NK-92 treated with Interleukin-12 subunit alpha and Interleukin-12 subunit beta, amount 100 ng/mL, for 24 hours (cell line): ENCODE data around the gene ZBTB21.
"Not testable (repeated sequence)": the region's sequence is repeated elsewhere in the genome, so short reads cannot be mapped to it uniquely, and the experiment has no call there.

ENCODE experiments used
- DNase-seq: peaks from one replicate; lab custom pipeline; 2025; lab: John Stamatoyannopoulos, UW

The ZBTB21 gene

DNA sequence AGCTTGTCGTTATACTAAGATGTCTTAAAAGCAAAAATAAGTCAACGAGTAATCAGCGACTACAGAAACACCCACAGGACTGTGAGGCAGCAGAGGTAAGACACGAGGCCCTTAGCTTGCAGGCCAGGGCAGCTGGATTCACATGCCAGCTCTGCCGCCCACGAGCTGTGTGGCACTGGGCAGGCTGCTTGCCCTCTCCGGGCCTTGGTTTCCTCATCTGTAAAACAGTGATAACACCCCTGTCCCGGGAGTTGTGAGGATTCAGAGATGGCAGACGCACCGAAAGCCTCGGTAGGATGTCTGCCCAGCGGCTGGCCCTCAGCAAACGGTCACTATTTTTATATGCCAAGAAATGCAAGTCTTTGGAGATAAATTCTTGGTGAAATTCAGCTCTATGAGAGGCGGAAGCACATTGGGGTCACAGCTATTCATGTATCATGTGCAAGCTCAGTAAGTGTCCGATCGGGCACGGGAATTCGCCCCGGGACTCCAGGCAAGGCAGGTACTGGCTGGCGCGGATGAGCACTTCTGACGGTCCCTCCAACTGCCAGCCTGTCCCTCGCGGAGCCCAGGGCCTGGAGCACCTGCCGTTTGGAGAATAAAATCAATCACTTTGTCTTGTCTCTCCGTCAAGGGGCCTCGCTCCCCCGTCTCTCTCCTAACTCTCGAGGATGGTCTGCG is 57.5 kb downstream of the ZBTB21 start:
- DNase-seq, result no peak

DNA sequence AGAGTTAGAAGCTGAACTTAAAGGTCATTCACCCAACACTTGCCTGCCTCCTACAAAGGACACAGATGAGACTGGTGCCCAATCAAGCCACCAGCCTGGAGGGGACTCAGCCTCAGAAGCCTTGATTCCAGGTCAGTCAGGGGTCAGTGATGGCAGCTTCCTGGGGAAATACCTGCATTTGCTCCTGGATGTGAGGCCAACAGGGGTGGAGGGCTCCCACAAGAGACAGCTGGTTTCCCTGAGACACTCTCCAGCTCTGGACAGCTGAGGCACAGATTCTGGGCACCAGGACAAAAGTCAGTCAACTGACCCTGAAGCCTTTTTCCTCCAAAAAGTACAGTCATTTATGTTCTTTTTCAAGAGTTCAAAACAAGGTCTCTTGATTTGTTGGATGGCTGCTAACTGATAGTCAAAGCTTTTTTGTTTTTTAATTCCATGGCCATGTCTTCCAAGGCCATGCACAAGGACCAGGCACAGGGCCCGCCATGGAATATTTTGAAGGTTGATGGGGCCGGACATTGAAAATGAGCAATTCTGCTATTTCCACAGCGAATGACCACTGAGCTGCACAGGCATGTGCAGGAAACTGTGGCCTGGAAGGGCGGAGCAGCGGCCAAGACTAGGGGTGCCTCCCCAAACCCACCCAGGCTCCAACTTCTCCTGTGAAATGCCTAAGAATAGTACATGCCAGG is 58.1 kb downstream of the ZBTB21 start:
- DNase-seq, result no peak

DNA sequence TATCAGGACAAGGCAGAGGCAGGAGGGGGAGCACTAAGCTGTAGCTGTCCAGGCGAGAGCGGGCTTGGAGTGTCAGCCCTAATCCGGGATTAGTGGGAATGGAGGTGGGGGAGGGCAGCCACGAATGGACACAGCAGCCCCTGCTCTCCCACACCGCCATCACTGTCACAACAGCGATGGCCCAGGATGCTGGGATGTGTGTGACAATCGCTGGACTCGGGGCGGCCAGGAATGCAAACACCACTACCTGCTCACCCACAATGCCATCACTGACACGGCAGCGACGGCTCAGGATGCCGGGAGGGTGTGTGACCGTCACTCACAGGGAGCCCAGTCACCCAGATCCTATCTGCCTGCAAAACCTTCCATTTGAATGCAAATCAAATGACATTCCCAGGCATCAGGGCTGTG is 59.2 kb downstream of the ZBTB21 start:
- DNase-seq, result no peak

DNA sequence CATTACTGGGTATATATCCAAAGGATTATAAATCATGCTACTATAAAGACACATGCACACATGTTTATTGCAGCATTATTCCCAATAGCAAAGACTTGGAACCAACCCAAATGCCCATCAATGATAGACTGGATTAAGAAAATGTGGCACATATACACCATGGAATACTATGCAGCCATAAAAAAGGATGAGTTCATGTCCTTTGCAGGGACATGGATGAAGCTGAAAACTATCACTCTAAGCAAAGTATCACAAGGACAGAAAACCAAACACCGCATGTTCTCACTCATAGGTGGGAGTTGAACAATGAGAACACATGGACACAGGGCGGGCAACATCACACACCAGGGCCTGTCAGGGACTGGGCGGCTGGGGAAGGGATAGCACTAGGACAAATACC is 60.5 kb downstream of the ZBTB21 start:
- not testable (repeated sequence) for DNase-seq

DNA sequence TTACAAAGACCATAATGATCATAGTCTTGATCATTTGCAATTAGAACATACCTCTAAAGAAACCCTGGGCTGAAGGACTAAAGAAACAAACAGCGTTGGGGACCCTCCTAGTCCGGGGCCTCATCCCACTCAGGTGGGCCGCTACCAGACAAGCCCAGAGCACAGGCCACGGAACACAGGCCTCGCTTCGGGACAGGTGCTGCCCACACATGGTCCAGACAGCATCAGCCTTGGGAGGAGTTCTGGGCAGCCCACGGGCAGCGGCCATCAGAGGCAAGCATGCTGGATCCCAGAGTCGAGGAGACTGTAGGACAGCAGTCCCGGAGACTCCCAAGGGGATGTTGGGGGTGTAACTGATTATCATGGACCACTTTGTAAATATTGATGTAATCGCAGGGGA is 61.3 kb downstream of the ZBTB21 start:
- no peak for DNase-seq

DNA sequence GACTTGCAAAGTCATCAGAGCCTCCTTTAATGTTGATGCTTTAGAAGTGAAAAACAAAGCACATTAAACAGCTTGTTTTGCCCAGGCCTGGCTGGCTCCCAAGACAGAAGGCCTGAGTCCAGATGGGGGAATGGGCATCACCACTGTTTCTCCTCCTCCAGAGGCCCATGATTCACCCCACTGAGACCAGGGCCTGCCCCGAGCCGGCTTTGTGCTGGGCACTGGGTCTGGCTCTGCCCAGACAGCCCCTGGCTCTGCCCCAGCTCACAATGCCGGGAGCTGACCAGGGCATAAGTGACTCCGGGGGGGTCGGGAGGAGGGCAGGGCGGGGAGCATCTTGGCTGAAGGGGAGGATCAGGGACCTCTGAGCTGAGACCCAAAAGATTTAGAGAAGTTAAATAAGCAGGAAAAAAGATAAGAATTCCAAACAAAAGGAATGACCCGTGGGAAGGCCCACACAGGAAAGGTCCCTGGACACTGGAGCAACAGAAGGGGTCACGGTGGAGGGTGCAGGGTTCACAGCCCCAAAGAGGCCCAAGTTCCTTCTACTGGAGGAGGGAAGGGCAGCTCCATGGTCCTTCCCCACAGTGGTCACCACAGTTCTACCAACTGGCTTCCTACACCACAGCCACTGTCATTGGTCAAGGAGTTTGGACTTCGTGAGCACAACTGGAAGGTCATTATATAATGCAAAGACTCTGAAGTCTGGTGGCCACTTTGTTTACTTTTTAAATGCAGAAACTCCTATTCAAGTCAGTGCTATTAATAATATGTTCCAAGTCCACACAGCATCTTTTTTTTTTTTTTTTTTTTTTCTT is 61.9 kb downstream of the ZBTB21 start:
- DNase-seq, result no peak

DNA sequence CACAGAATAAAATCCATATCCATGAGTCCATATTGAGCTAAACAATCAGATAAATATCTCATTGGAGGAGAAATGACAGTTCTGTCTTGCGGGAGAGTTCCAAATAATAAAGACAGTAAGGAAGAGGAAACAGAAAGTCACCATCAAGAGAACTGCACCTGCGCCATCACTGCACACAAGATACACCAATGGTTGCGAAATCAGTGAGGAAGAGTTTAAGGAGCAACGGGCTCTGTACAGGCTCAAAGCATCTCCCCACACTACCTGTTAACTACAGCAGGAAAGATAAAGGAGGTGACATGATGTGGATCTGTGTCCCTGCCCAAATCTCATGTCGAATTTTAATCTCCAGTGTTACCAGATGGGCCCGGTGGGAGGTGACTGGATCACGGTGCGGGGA is 64.2 kb downstream of the ZBTB21 start:
- no peak for DNase-seq

DNA sequence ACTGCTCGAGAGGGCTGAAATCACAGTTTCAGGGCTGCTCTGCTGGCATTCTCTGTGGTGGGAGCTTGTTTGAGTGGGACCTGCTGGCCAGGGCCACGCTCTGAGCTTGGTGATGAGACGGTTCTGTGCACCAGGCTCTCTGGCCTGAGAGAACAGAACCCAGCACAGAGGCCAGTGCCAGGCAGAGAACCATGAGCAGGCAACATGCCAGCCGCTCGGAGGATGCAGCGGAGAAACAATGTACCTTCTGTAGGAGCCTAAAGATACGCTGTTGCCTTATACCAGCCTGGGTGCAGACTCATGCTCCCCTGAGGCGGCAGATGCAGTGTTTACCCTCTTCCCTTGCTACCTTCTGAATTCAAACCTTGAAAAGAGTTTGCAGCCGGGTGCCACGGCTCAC is 66.3 kb downstream of the ZBTB21 start:
- DNase-seq, result no peak

DNA sequence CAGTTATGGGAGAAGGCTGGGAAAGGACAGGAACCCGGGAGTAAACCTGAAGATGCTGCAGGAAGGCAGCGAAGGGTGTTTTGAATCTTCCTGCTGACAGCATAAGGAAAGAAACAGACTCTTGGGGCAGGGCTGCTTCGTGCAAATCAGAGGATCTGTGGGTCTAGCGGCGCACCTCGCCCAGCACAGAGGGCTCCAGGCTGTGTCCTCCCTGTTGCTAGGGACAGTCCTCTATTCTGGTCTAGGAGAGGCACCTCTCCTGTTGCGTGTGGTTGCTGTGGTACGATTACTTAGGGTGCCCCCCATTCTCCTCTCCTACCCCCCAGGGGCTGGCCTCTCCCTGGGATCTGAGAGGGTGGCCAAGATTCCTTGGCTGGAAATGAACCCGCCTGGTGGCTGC is 67.7 kb downstream of the ZBTB21 start:
- no peak for DNase-seq

DNA sequence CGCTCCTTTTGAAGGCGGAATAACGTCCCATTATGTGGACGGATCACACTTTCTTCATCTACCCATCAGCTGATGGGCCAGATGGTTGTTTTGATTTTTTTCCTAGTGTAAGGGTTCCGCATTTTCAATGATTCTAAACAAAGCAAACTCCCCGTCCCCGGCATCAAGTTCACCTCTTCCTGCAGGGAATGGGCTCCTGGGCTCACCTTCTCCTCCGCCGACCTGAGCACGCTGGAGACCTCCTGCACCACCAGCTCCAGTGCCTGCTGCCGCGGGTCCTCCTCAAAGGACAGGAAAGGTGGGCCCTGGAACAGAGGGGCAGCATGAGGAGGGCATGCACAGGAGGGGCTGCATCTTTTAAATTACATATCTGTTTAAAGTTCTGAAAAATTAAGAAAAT is 68.2 kb downstream of the ZBTB21 start:
- DNase-seq, result no peak

DNA sequence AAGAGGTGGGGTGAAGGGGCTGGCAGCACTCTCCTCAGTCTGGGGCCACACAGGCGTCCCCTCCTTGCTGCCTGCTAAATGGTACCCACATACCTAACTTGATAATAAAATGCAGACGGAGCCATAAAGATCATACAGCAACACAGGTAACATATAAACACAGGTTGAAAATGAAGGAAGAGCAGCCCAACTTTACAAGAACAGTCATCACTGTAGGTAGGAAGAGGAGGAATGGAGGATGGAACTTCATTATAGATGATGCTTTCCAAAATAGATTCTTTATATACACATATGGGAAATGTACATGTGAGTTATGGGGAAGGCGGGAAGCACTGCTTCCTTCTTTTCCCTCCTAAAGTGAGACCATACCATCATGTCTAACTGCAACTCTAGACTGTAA is 69.7 kb downstream of the ZBTB21 start:
- no peak for DNase-seq

DNA sequence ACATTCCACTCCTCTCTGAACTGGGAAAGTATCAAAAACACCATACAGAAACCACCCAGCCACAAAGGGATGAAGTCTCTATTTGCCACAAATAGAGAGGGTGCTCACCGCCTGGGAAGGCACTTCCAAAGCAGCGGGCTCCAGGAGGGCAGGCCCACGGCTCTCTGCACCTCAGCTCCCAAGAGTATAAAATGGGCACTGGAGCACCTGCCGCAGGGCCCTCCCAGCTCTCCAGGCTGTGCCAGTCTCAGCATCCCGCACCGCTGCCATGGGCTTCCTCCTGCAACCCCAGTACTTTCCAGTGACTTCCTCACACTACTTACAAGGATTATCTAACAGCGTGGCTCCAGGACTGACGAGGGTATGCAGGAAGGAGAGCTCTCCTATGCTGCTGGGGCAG is 70.8 kb downstream of the ZBTB21 start:
- DNase-seq, result no peak
